HEK293T (cell line): ENCODE data around the gene IFI30.

ENCODE experiments used
- CTCF ChIA-PET: fragments of 350-600 bp; formaldehyde crosslinking; extraction: SDS; loops from one replicate; lab custom pipeline; 2021; ENCODE audit warnings: antibody characterized with exemption, inconsistent platforms; lab: Yijun Ruan, JAX
- POLR2A ChIA-PET: fragments of 350-600 bp; formaldehyde crosslinking; extraction: SDS; loops from one replicate; lab custom pipeline; 2020; ENCODE audit warnings: antibody characterized with exemption, inconsistent platforms; lab: Yijun Ruan, JAX
- DNase-seq: peaks from one replicate; pipeline ENCODE4 v3.0.0; 2012; ENCODE audit warnings: mixed read lengths; ENCODE audit errors: extremely low spot score
- ARNT ChIP-seq: fragments of 450-650 bp; IDR thresholded peaks from 2 replicates; pipeline ENCODE4 v1.6.1; 2017; ENCODE audit warnings: mild to moderate bottlenecking
- BHLHE40 ChIP-seq: fragments of 450-650 bp; IDR thresholded peaks from 2 replicates; pipeline ENCODE4 v1.6.1; 2016; ENCODE audit warnings: mild to moderate bottlenecking, moderate library complexity, borderline replicate concordance
- CTBP1 ChIP-seq: fragments of 450-650 bp; IDR thresholded peaks from 2 replicates; pipeline ENCODE4 v1.6.1; 2016; ENCODE audit warnings: borderline replicate concordance
- ELF4 ChIP-seq: fragments of 450-650 bp; IDR thresholded peaks from 2 replicates; pipeline ENCODE4 v1.6.1; 2017; ENCODE audit warnings: antibody characterized with exemption
- FOXA1 ChIP-seq: fragments of 450-650 bp; IDR thresholded peaks from 2 replicates; pipeline ENCODE4 v1.6.1; 2016; ENCODE audit warnings: mild to moderate bottlenecking
- FOXK2 ChIP-seq: fragments of 450-650 bp; IDR thresholded peaks from 2 replicates; pipeline ENCODE4 v1.6.1; 2016; ENCODE audit warnings: mild to moderate bottlenecking
- FOXM1 ChIP-seq: fragments of 450-650 bp; IDR thresholded peaks from 2 replicates; pipeline ENCODE4 v1.6.1; 2017; ENCODE audit warnings: mild to moderate bottlenecking, borderline replicate concordance
- HDGF ChIP-seq: fragments of 450-650 bp; IDR thresholded peaks from 2 replicates; pipeline ENCODE4 v1.6.1; 2017; ENCODE audit warnings: antibody characterized with exemption, borderline replicate concordance
- L3MBTL2 ChIP-seq: fragments of 450-650 bp; conservative IDR thresholded peaks from 2 replicates; pipeline ENCODE4 v1.6.1; 2016; ENCODE audit warnings: mild to moderate bottlenecking
- LEF1 ChIP-seq: fragments of 450-650 bp; IDR thresholded peaks from 2 replicates; pipeline ENCODE4 v1.6.1; 2017; ENCODE audit warnings: mild to moderate bottlenecking, borderline replicate concordance
- NFRKB ChIP-seq: fragments of 450-650 bp; IDR thresholded peaks from 2 replicates; pipeline ENCODE4 v1.6.1; 2016; ENCODE audit warnings: mild to moderate bottlenecking, moderate library complexity
- PKNOX1 ChIP-seq: fragments of 450-650 bp; IDR thresholded peaks from 2 replicates; pipeline ENCODE4 v1.6.1; 2016
- SP1 ChIP-seq: fragments of 450-650 bp; IDR thresholded peaks from 2 replicates; pipeline ENCODE4 v1.6.1; 2017
- SUZ12 ChIP-seq: fragments of 450-650 bp; IDR thresholded peaks from 2 replicates; pipeline ENCODE4 v1.6.1; 2016; ENCODE audit warnings: mild to moderate bottlenecking
- TARDBP ChIP-seq: fragments of 450-650 bp; IDR thresholded peaks from 2 replicates; pipeline ENCODE4 v1.6.1; 2016
- ZNF384 ChIP-seq: fragments of 450-650 bp; IDR thresholded peaks from 2 replicates; pipeline ENCODE4 v1.6.1; 2016

Gene IFI30

GRCh38 chr19:18193388-18194180, 20.0 kb downstream of the IFI30 start:
- POLR2A ChIA-PET, result interaction anchor here (0.7 to 2.6 kb wide), 15 partner anchors 10 to 261 kb away, joined by 3 to 16 read pairs (median 4); partner anchors contain the start of genes CCDC124, JUND and RAB3A
- CTCF ChIA-PET, result interaction anchor here (0.6 to 1.7 kb wide), 3 partner anchors 82 to 207 kb away, joined by 3 to 5 read pairs (median 4); no protein-coding TSS in a partner anchor
- no peak for DNase-seq
- TF ChIP-seq TARDBP (no peak), FOXM1 (no peak), HDGF (no peak), NFRKB (no peak), FOXK2 (no peak), SP1 (no peak), CTBP1 (no peak), PKNOX1 (no peak), L3MBTL2 (no peak), BHLHE40 (no peak), FOXA1 (no peak), SUZ12 (no peak), LEF1 (no peak)

- TF ChIP-seq SUZ12, result no peak
- no peak for TF ChIP-seq L3MBTL2
- no peak for TF ChIP-seq HDGF
- no peak for TF ChIP-seq CTBP1
- TF ChIP-seq FOXM1, result no peak
- TF ChIP-seq SP1, result no peak
- no peak for TF ChIP-seq ZNF384
- TF ChIP-seq FOXA1, result no peak
- TF ChIP-seq BHLHE40, result no peak
- no peak for DNase-seq
- CTCF ChIA-PET, result interaction anchor here (0.6 to 0.9 kb wide), 2 partner anchors 10 to 15 kb away, joined by 3 read pairs; partner anchors contain the start of gene RAB3A
- POLR2A ChIA-PET, result interaction anchor here (0.9 to 1.8 kb wide), 4 partner anchors 11 to 131 kb away, joined by 3 to 11 read pairs (median 4); partner anchors contain the start of genes JUND and RAB3A
These were observed 20.5 kb downstream of the IFI30 start for GRCh38 chr19:18194181-18194530.

GRCh38 chr19:18194554-18195238, 21.1 kb downstream of the IFI30 start:
- CTCF ChIA-PET, result interaction anchor here (0.6 to 0.9 kb wide), 2 partner anchors 9 to 15 kb away, joined by 3 read pairs; partner anchors contain the start of gene RAB3A
- POLR2A ChIA-PET, result interaction anchor here (0.9 to 1.8 kb wide), 4 partner anchors 10 to 131 kb away, joined by 3 to 11 read pairs (median 4); partner anchors contain the start of genes JUND and RAB3A
- peak; percentile 74 for DNase-seq
- TF ChIP-seq TARDBP (no peak), FOXM1 (no peak), SP1 (no peak), HDGF (no peak), NFRKB (no peak), ZNF384 (no peak), LEF1 (no peak), BHLHE40 (no peak), PKNOX1 (no peak), SUZ12 (no peak), ARNT (no peak)

DNA sequence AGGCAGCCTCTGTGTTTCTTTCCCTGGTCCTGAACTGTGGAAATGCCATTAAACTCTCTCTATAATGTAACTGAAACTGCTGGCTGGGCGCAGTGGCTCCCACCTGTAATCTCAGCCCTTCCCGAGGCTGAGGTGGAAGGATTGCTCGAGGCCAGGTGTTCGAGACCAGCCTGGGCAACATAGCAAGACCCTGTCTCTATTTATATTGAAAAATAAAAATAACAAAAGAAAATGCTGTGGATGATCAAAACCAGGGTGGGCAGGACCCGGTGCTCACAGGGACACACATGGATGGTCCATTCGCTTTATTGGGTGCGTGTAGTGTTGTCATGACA, 22.9 kb downstream of the IFI30 start:
- TF ChIP-seq ELF4 (no peak), L3MBTL2 (no peak), TARDBP (no peak)
- POLR2A ChIA-PET, result interaction anchor here (1.0 kb wide), 1 partner anchor 8 kb away, joined by 3 read pairs; the partner anchor contains the start of gene RAB3A
- DNase-seq, result no peak
- CTCF ChIA-PET, result no interaction called here

- no peak for DNase-seq
These were observed 23.7 kb downstream of the IFI30 start for GRCh38 chr19:18197306-18197705.

DNA sequence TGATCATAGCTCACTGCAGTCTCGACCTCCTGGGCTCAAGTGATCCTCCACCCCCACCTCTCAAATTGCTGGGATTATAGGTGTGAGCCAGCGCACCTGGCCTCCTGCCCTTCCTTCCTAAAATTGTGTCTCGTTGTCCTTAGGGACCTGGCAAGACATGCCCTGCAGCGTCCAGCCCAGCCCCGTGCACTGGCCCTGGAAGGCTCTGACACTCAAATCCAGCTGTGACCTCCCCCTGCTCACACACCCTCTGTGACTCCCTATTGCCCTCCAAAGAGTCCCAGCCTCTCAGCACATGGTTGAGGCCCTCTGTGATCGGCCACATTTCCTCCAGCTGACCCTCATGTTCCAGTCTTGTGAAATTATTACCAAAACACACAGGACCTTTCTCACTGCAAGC, 24.3 kb downstream of the IFI30 start:
- ChIA-PET POLR2A (no interaction called here), CTCF (interaction anchor here (1.0 kb wide), 1 partner anchor 30 kb away, joined by 3 read pairs; no protein-coding TSS in a partner anchor)
- no peak for TF ChIP-seq NFRKB
- TF ChIP-seq BHLHE40, result no peak
- TF ChIP-seq FOXM1, result no peak
- no peak for TF ChIP-seq ZNF384
- TF ChIP-seq CTBP1, result no peak
- no peak for TF ChIP-seq ARNT
- no peak for TF ChIP-seq SP1
- TF ChIP-seq LEF1, result no peak
- no peak for TF ChIP-seq ELF4
- TF ChIP-seq PKNOX1, result no peak
- no peak for TF ChIP-seq TARDBP
- TF ChIP-seq HDGF, result no peak
- no peak for TF ChIP-seq FOXA1
- no peak for TF ChIP-seq FOXK2
- no peak for TF ChIP-seq SUZ12
- TF ChIP-seq L3MBTL2, result no peak
- DNase-seq, result no peak

More at GRCh38 chr19:18197306-18197705, 23.7 kb downstream of the IFI30 start:
- CTCF ChIA-PET, result no interaction called here
- TF ChIP-seq CTBP1 (no peak), L3MBTL2 (no peak), TARDBP (no peak), LEF1 (no peak), NFRKB (no peak), SUZ12 (no peak), FOXK2 (no peak), HDGF (no peak)
- POLR2A ChIA-PET, result no interaction called here
